Stimulated activated naive CD8-positive, alpha-beta T cell treated with anti-CD3 and anti-CD28 coated beads, Interleukin-15, amount 100 ng/mL, for 72 hours (primary cell): ENCODE data around the gene CSRNP3.

ENCODE experiments used
- ATAC-seq: fragments of 150-1000 bp; cut with Tn5 transposase; 2 replicates; pipeline ENCODE4 v1.10.0; 2021; ENCODE audit warnings: mild to moderate bottlenecking, moderate library complexity
- DNase-seq, 2 donors: peaks; one replicate each; pipeline ENCODE4 v3.0.0; 2021 to 2022
- H3K27ac Mint-ChIP-seq, 2 donors: one replicate each; pipeline ENCODE4 v1.8.0; 2022; ENCODE audit warnings: mild to moderate bottlenecking in 2 of 2, mixed read lengths in 2 of 2, moderate library complexity in 2 of 2
- H3K27me3 Mint-ChIP-seq: one replicate; pipeline ENCODE4 v1.8.0; 2022; ENCODE audit warnings: mixed read lengths
- H3K4me1 Mint-ChIP-seq: one replicate; pipeline ENCODE4 v1.8.0; 2022; ENCODE audit warnings: mild to moderate bottlenecking, mixed read lengths
- H3K4me3 Mint-ChIP-seq, 2 donors: one replicate each; pipeline ENCODE4 v1.8.0; 2022; ENCODE audit warnings: mild to moderate bottlenecking in 2 of 2, mixed read lengths in 2 of 2, moderate library complexity in 1 of 2
- H3K9me3 Mint-ChIP-seq, 2 donors: one replicate each; pipeline ENCODE4 v1.8.0; 2022; ENCODE audit warnings: mixed read lengths in 2 of 2

The CSRNP3 gene

GRCh38 chr2:165682546-165682945, 213.0 kb downstream of the CSRNP3 start:
- no peak for DNase-seq
- H3K4me3 Mint-ChIP-seq, result no peak overlapping the region
- no peaks in the 10 kb centered on the region for H3K4me1 Mint-ChIP-seq
- H3K9me3 Mint-ChIP-seq, result no peaks in the 10 kb centered on the region
- no peak for ATAC-seq
- H3K27me3 Mint-ChIP-seq, result peaks cover 9% of the 10 kb centered on the region
- H3K27ac Mint-ChIP-seq, result no peak overlapping the region

GRCh38 chr2:165686800-165687199, 217.3 kb downstream of the CSRNP3 start:
- H3K4me3 Mint-ChIP-seq, result no peak overlapping the region
- H3K9me3 Mint-ChIP-seq, result no peaks in the 10 kb centered on the region
- peaks cover 8% of the 10 kb centered on the region for H3K27me3 Mint-ChIP-seq
- H3K27ac Mint-ChIP-seq, result no peak overlapping the region
- H3K4me1 Mint-ChIP-seq, result no peaks in the 10 kb centered on the region
- DNase-seq (no peak), ATAC-seq (no peak)

GRCh38 chr2:165687426-165688002, 218.0 kb downstream of the CSRNP3 start:
- DNase-seq, result no peak
- no peaks in the 10 kb centered on the region for H3K9me3 Mint-ChIP-seq
- H3K27ac Mint-ChIP-seq, result no peak overlapping the region
- peaks cover 1% of the 10 kb centered on the region for H3K27me3 Mint-ChIP-seq
- no peaks in the 10 kb centered on the region for H3K4me1 Mint-ChIP-seq
- ATAC-seq, result no peak
- no peak overlapping the region for H3K4me3 Mint-ChIP-seq

GRCh38 chr2:165691615-165692014, 222.1 kb downstream of the CSRNP3 start:
- H3K9me3 Mint-ChIP-seq, result no peaks in the 10 kb centered on the region
- no peak for ATAC-seq
- H3K4me3 Mint-ChIP-seq, result no peak overlapping the region
- no peaks in the 10 kb centered on the region for H3K4me1 Mint-ChIP-seq
- no peak overlapping the region for H3K27ac Mint-ChIP-seq
- peaks cover 7% of the 10 kb centered on the region for H3K27me3 Mint-ChIP-seq
- DNase-seq, result no peak

GRCh38 chr2:165692906-165693305, 223.4 kb downstream of the CSRNP3 start:
- Mint-ChIP-seq H3K4me3 (no peak overlapping the region), H3K27ac (no peak overlapping the region), H3K4me1 (no peaks in the 10 kb centered on the region), H3K27me3 (peaks cover 20% of the 10 kb centered on the region), H3K9me3 (no peaks in the 10 kb centered on the region)
- no peak for DNase-seq
- no peak for ATAC-seq

- no peak overlapping the region for H3K27ac Mint-ChIP-seq
- ATAC-seq, result no peak
- H3K4me1 Mint-ChIP-seq, result no peaks in the 10 kb centered on the region
- no peak overlapping the region for H3K4me3 Mint-ChIP-seq
- no peaks in the 10 kb centered on the region for H3K9me3 Mint-ChIP-seq
- DNase-seq, result no peak
- peaks cover 25% of the 10 kb centered on the region for H3K27me3 Mint-ChIP-seq
Measured at GRCh38 chr2:165693838-165694237, 224.3 kb downstream of the CSRNP3 start.

- Mint-ChIP-seq H3K27me3 (peaks cover 25% of the 10 kb centered on the region), H3K27ac (no peak overlapping the region), H3K9me3 (no peaks in the 10 kb centered on the region), H3K4me3 (no peak overlapping the region), H3K4me1 (no peaks in the 10 kb centered on the region)
- no peak for DNase-seq
- ATAC-seq, result no peak
Measured at GRCh38 chr2:165697748-165698443, 228.4 kb downstream of the CSRNP3 start.

- H3K4me1 Mint-ChIP-seq, result no peaks in the 10 kb centered on the region
- ATAC-seq (peak; percentile 64), DNase-seq (no peak)
- no peak overlapping the region for H3K27ac Mint-ChIP-seq
- no peaks in the 10 kb centered on the region for H3K9me3 Mint-ChIP-seq
- peaks cover 28% of the 10 kb centered on the region for H3K27me3 Mint-ChIP-seq
- H3K4me3 Mint-ChIP-seq, result no peak overlapping the region
Measured at GRCh38 chr2:165698444-165698884, 229.0 kb downstream of the CSRNP3 start.

- Mint-ChIP-seq H3K4me3 (no peak overlapping the region), H3K9me3 (no peaks in the 10 kb centered on the region), H3K27me3 (peaks cover 41% of the 10 kb centered on the region), H3K27ac (no peak overlapping the region), H3K4me1 (no peaks in the 10 kb centered on the region)
- ATAC-seq, result no peak
- DNase-seq, result no peak
Measured at GRCh38 chr2:165699946-165700345, 230.4 kb downstream of the CSRNP3 start.

- no peaks in the 10 kb centered on the region for H3K4me1 Mint-ChIP-seq
- H3K27me3 Mint-ChIP-seq, result peaks cover 47% of the 10 kb centered on the region
- DNase-seq, result no peak
- no peak for ATAC-seq
- H3K27ac Mint-ChIP-seq, result no peak overlapping the region
- no peak overlapping the region for H3K4me3 Mint-ChIP-seq
- H3K9me3 Mint-ChIP-seq, result no peaks in the 10 kb centered on the region
Measured at GRCh38 chr2:165700531-165700930, 231.0 kb downstream of the CSRNP3 start.

GRCh38 chr2:165701147-165701546, 231.6 kb downstream of the CSRNP3 start:
- H3K9me3 Mint-ChIP-seq, result no peaks in the 10 kb centered on the region
- no peak overlapping the region for H3K4me3 Mint-ChIP-seq
- ATAC-seq (no peak), DNase-seq (no peak)
- H3K4me1 Mint-ChIP-seq, result no peaks in the 10 kb centered on the region
- peaks cover 46% of the 10 kb centered on the region for H3K27me3 Mint-ChIP-seq
- H3K27ac Mint-ChIP-seq, result peak overlapping the region in 1 of 2 donors; percentile 52

GRCh38 chr2:165706960-165707487, 237.5 kb downstream of the CSRNP3 start:
- DNase-seq (no peak), ATAC-seq (no peak)
- H3K4me1 Mint-ChIP-seq, result no peaks in the 10 kb centered on the region
- no peak overlapping the region for H3K27ac Mint-ChIP-seq
- H3K27me3 Mint-ChIP-seq, result peaks cover 29% of the 10 kb centered on the region
- peaks cover 0 to 7% of the 10 kb centered on the region in 2 donors for H3K9me3 Mint-ChIP-seq
- no peak overlapping the region for H3K4me3 Mint-ChIP-seq

- DNase-seq (no peak), ATAC-seq (no peak)
- no peak overlapping the region for H3K27ac Mint-ChIP-seq
- peaks cover 3% of the 10 kb centered on the region for H3K27me3 Mint-ChIP-seq
- H3K4me1 Mint-ChIP-seq, result no peaks in the 10 kb centered on the region
- H3K9me3 Mint-ChIP-seq, result no peaks in the 10 kb centered on the region
- H3K4me3 Mint-ChIP-seq, result no peak overlapping the region
Measured at GRCh38 chr2:165716091-165716490, 246.6 kb downstream of the CSRNP3 start.

- Mint-ChIP-seq H3K9me3 (no peaks in the 10 kb centered on the region), H3K4me3 (no peak overlapping the region), H3K27ac (no peak overlapping the region), H3K4me1 (no peaks in the 10 kb centered on the region), H3K27me3 (peaks cover 9% of the 10 kb centered on the region)
- ATAC-seq, result no peak
- DNase-seq, result no peak
Measured at GRCh38 chr2:165718610-165719210, 249.2 kb downstream of the CSRNP3 start.

- DNase-seq (no peak), ATAC-seq (no peak)
- Mint-ChIP-seq H3K4me1 (no peaks in the 10 kb centered on the region), H3K27me3 (peaks cover 9% of the 10 kb centered on the region), H3K27ac (no peak overlapping the region), H3K9me3 (no peaks in the 10 kb centered on the region), H3K4me3 (no peak overlapping the region)
Measured at GRCh38 chr2:165720511-165720910, 251.0 kb downstream of the CSRNP3 start.

GRCh38 chr2:165725421-165725820, 255.9 kb downstream of the CSRNP3 start:
- Mint-ChIP-seq H3K27ac (no peak overlapping the region), H3K4me3 (no peak overlapping the region), H3K4me1 (no peaks in the 10 kb centered on the region), H3K27me3 (peaks cover 9% of the 10 kb centered on the region), H3K9me3 (no peaks in the 10 kb centered on the region)
- ATAC-seq, result no peak
- no peak for DNase-seq
